OCI-LY7 (cell line): ENCODE results near the gene DOCK1. TPM values are rescaled to one million over a fixed set of nuclear protein-coding genes. Genes with fewer than 3 reads are reported as not detected.

Experiments used
- BruUV-seq: library from RNA; stranded (reverse); fragments of 400-500 nt; replicated peaks from 2 replicates; lab custom pipeline; 2021; lab: Mats Ljungman, UMichigan
- CTCF ChIA-PET: fragments of 300-600 bp; sonication (Branson Sonifier 250); formaldehyde crosslinking; loops from one replicate; lab custom pipeline; 2022; ENCODE audit warnings: antibody characterized with exemption; ENCODE audit not compliant: unreplicated experiment; lab: Charles Lee
- POLR2A ChIA-PET: fragments of 300-600 bp; sonication (Branson Sonifier 250); formaldehyde crosslinking; loops from one replicate; lab custom pipeline; 2022; ENCODE audit warnings: antibody characterized with exemption; lab: Charles Lee
- DNase-seq: peaks from one replicate; pipeline ENCODE4 v3.0.0-alpha.2; 2015; ENCODE audit warnings: low spot score
- H2AFZ ChIP-seq: fragments of 200-600 bp; sonication (generic), shearing (Covaris generic); 2 replicates; pipeline ENCODE4 v1.6.1; 2014; ENCODE audit warnings: mild to moderate bottlenecking, antibody characterized with exemption, low read length, moderate library complexity
- H3K27ac ChIP-seq: fragments of 200-600 bp; sonication (generic); 2 replicates; pipeline ENCODE4 v1.5.1; 2014; ENCODE audit warnings: mixed run types, low read depth, mild to moderate bottlenecking, moderate library complexity, low read length, inconsistent platforms; ENCODE audit not compliant: poor library complexity, severe bottlenecking
- H3K36me3 ChIP-seq: fragments of 200-600 bp; sonication (generic); 2 replicates; pipeline ENCODE4 v1.6.1; 2014; ENCODE audit warnings: mild to moderate bottlenecking, antibody characterized with exemption, low read length, moderate library complexity, mixed read lengths; ENCODE audit not compliant: insufficient read depth
- H3K4me1 ChIP-seq: fragments of 200-600 bp; sonication (generic); 2 replicates; pipeline ENCODE4 v1.5.1; 2014; ENCODE audit warnings: mild to moderate bottlenecking, low read length; ENCODE audit not compliant: insufficient read depth, poor library complexity, severe bottlenecking
- H3K4me2 ChIP-seq: fragments of 200-600 bp; sonication (generic); 2 replicates; pipeline ENCODE4 v1.6.1; 2014; ENCODE audit warnings: mild to moderate bottlenecking, low read length
- H3K4me3 ChIP-seq: fragments of 200-600 bp; sonication (generic); 2 replicates; pipeline ENCODE4 v1.5.1; 2014; ENCODE audit warnings: mild to moderate bottlenecking, low read depth, low read length; ENCODE audit not compliant: poor library complexity, severe bottlenecking
- H3K79me2 ChIP-seq: fragments of 200-600 bp; sonication (generic); 2 replicates; pipeline ENCODE4 v1.6.1; 2016; ENCODE audit warnings: low read depth, mild to moderate bottlenecking, low read length, moderate library complexity, mixed read lengths; ENCODE audit not compliant: insufficient read depth
- H3K9me2 ChIP-seq: fragments of 200-600 bp; sonication (generic); 2 replicates; pipeline ENCODE4 v1.6.1; 2016; ENCODE audit warnings: mild to moderate bottlenecking, low read length, mixed read lengths; ENCODE audit not compliant: insufficient read depth
- H3K9me3 ChIP-seq: fragments of 200-600 bp; sonication (generic); 2 replicates; pipeline ENCODE4 v1.6.1; 2014; ENCODE audit warnings: mild to moderate bottlenecking, mixed run types, low read length, mixed read lengths
- H4K20me1 ChIP-seq: fragments of 200-600 bp; sonication (generic); 2 replicates; pipeline ENCODE4 v1.6.1; 2014; ENCODE audit warnings: mild to moderate bottlenecking, antibody characterized with exemption, low read length, moderate library complexity, mixed read lengths; ENCODE audit not compliant: insufficient read depth
- CTCF ChIP-seq: fragments of 200-600 bp; sonication (generic); conservative IDR thresholded peaks from 2 replicates; pipeline ENCODE4 v1.5.1; 2014; ENCODE audit warnings: mild to moderate bottlenecking, antibody characterized with exemption, low read length, moderate library complexity, mixed read lengths
- EZH2phosphoT487 ChIP-seq: fragments of 200-600 bp; sonication (generic); IDR thresholded peaks from 2 replicates; pipeline ENCODE4 v1.6.1; 2018; ENCODE audit warnings: low read depth, borderline replicate concordance, mild to moderate bottlenecking, mixed run types, antibody characterized with exemption, low read length, moderate library complexity, mixed read lengths
- intact Hi-C: fragments of 100-400 bp; cut with micrococcal nuclease; formaldehyde crosslinking; loops from one replicate; pipeline ENCODE4 v1.10.0; 2022; ENCODE audit not compliant: unreplicated experiment
- total RNA-seq, 2 experiments: library from RNA; depleted of rRNA in 1 of 2; stranded (reverse); fragments of >200 nt in 1 of 2; shearing (Covaris generic) in 1 of 2; gene quantifications; 2 replicates each; pipeline ENCODE4 v1.2.3, GENCODE V29; 2014 to 2022

Gene DOCK1
- total RNA-seq, 2 experiments from 2014 or later, result not detected

- POLR2A ChIA-PET, result no interaction called here
- no peak overlapping the region for H3K27ac ChIP-seq
- intact Hi-C loops, result no loop called here
- H4K20me1 ChIP-seq, result no peaks in the 10 kb centered on the region
- no peak for DNase-seq
- no peaks in the 10 kb centered on the region for H3K79me2 ChIP-seq
- H3K4me1 ChIP-seq, result no peaks in the 10 kb centered on the region
- H2AFZ ChIP-seq, result no peak overlapping the region
- CTCF ChIA-PET, result no interaction called here
- H3K9me3 ChIP-seq, result no peaks in the 10 kb centered on the region
- no peak overlapping the region for H3K4me3 ChIP-seq
- TF ChIP-seq EZH2phosphoT487 (no peak), CTCF (no peak)
- no TSS peak for BruUV-seq
- no peaks in the 10 kb centered on the region for H3K36me3 ChIP-seq
- H3K9me2 ChIP-seq, result no peaks in the 10 kb centered on the region
- no peak overlapping the region for H3K4me2 ChIP-seq
Measured at GRCh38 chr10:126993208-126993607, 88.0 kb downstream of the DOCK1 start.

- ChIA-PET CTCF (no interaction called here), POLR2A (no interaction called here)
- Histone ChIP-seq H3K36me3 (no peaks in the 10 kb centered on the region), H3K9me3 (no peaks in the 10 kb centered on the region), H4K20me1 (no peaks in the 10 kb centered on the region), H3K79me2 (no peaks in the 10 kb centered on the region), H2AFZ (no peak overlapping the region), H3K4me3 (no peak overlapping the region), H3K9me2 (no peaks in the 10 kb centered on the region), H3K27ac (no peak overlapping the region), H3K4me1 (no peaks in the 10 kb centered on the region), H3K4me2 (no peak overlapping the region)
- no TSS peak for BruUV-seq
- no peak for DNase-seq
- TF ChIP-seq CTCF (no peak), EZH2phosphoT487 (no peak)
- intact Hi-C loops, result no loop called here
Measured at GRCh38 chr10:126997801-126998590, 92.8 kb downstream of the DOCK1 start.

- H3K4me1 ChIP-seq, result no peaks in the 10 kb centered on the region
- ChIA-PET POLR2A (no interaction called here), CTCF (no interaction called here)
- no TSS peak for BruUV-seq
- DNase-seq, result no peak
- no peak overlapping the region for H3K27ac ChIP-seq
- no peak overlapping the region for H3K4me3 ChIP-seq
- H3K36me3 ChIP-seq, result no peaks in the 10 kb centered on the region
- TF ChIP-seq CTCF (no peak), EZH2phosphoT487 (no peak)
- H3K4me2 ChIP-seq, result no peak overlapping the region
- no peaks in the 10 kb centered on the region for H3K79me2 ChIP-seq
- H2AFZ ChIP-seq, result no peak overlapping the region
- no peaks in the 10 kb centered on the region for H4K20me1 ChIP-seq
- H3K9me2 ChIP-seq, result no peaks in the 10 kb centered on the region
- no peaks in the 10 kb centered on the region for H3K9me3 ChIP-seq
- intact Hi-C loops, result no loop called here
Measured at GRCh38 chr10:127000598-127000997, 95.4 kb downstream of the DOCK1 start.
